MM.1S (cell line): ENCODE measurements around the gene CALCA.

Experiments used
- DNase-seq: peaks from one replicate; pipeline ENCODE4 v3.0.0-alpha.2; 2015
- H2AFZ ChIP-seq: fragments of 300-600 bp; sonication (generic); 2 replicates; pipeline ENCODE4 v1.6.0; 2016; ENCODE audit warnings: antibody characterized with exemption, low read length
- H3F3A ChIP-seq: fragments of 300-600 bp; sonication (generic); 2 replicates; pipeline ENCODE4 v1.6.1; 2016; ENCODE audit warnings: mild to moderate bottlenecking, antibody characterized with exemption, low read length, moderate library complexity, mixed read lengths; ENCODE audit not compliant: insufficient read depth
- H3K27ac ChIP-seq: fragments of 300-600 bp; sonication (generic); 2 replicates; pipeline ENCODE4 v1.5.1; 2016; ENCODE audit warnings: mild to moderate bottlenecking, low read length
- H3K27me3 ChIP-seq: fragments of 300-600 bp; sonication (generic); replicated peaks from 2 replicates; pipeline ENCODE4 v1.6.0; 2016; ENCODE audit warnings: low read length; ENCODE audit not compliant: insufficient read depth
- H3K36me3 ChIP-seq: fragments of 300-600 bp; sonication (generic); replicated peaks from 2 replicates; pipeline ENCODE4 v1.6.1; 2016; ENCODE audit warnings: mild to moderate bottlenecking, low read length, mixed read lengths; ENCODE audit not compliant: insufficient read depth
- H3K4me1 ChIP-seq: fragments of 300-600 bp; sonication (generic); 2 replicates; pipeline ENCODE4 v1.6.1; 2016; ENCODE audit warnings: low read length, mixed read lengths
- H3K4me2 ChIP-seq: fragments of 300-600 bp; sonication (generic); 2 replicates; pipeline ENCODE4 v1.6.0; 2016; ENCODE audit warnings: low read depth, low read length
- H3K4me3 ChIP-seq: fragments of 300-600 bp; sonication (generic); 2 replicates; pipeline ENCODE4 v1.5.1; 2016; ENCODE audit warnings: low read length, mixed read lengths
- H3K79me2 ChIP-seq: fragments of 300-600 bp; sonication (generic); 2 replicates; pipeline ENCODE4 v1.6.1; 2016; ENCODE audit warnings: mixed run types, low read length, mixed read lengths
- H3K9ac ChIP-seq: fragments of 300-600 bp; sonication (generic); 2 replicates; pipeline ENCODE4 v1.6.1; 2016; ENCODE audit warnings: low read length, mixed read lengths
- H3K9me2 ChIP-seq: fragments of 300-600 bp; sonication (generic); replicated peaks from 2 replicates; pipeline ENCODE4 v1.6.1; 2016; ENCODE audit warnings: mild to moderate bottlenecking, low read length, mixed read lengths; ENCODE audit not compliant: insufficient read depth
- H3K9me3 ChIP-seq: fragments of 300-600 bp; sonication (generic); replicated peaks from 2 replicates; pipeline ENCODE4 v1.6.1; 2016; ENCODE audit warnings: mild to moderate bottlenecking, low read length, mixed read lengths; ENCODE audit not compliant: insufficient read depth
- H4K20me1 ChIP-seq: fragments of 300-600 bp; sonication (generic); 2 replicates; pipeline ENCODE4 v1.6.1; 2016; ENCODE audit warnings: mild to moderate bottlenecking, low read length, moderate library complexity, mixed read lengths; ENCODE audit not compliant: insufficient read depth
- EZH2 ChIP-seq: fragments of 300-600 bp; sonication (generic); optimal IDR thresholded peaks from 2 replicates; pipeline ENCODE3; 2017; ENCODE audit warnings: low read depth, mild to moderate bottlenecking, antibody characterized with exemption, low read length, mixed read lengths
- EZH2phosphoT487 ChIP-seq: fragments of 300-600 bp; sonication (generic); IDR thresholded peaks from 2 replicates; pipeline ENCODE4 v1.6.1; 2018; ENCODE audit warnings: antibody characterized with exemption, low read length
- TF ChIP-seq, protein P1 (sequence below): fragments of 300-600 bp; sonication (generic); IDR thresholded peaks from 2 replicates; pipeline ENCODE4 v1.5.1; 2016; ENCODE audit warnings: antibody characterized with exemption, low read length, mixed read lengths

CALCA gene

DNA sequence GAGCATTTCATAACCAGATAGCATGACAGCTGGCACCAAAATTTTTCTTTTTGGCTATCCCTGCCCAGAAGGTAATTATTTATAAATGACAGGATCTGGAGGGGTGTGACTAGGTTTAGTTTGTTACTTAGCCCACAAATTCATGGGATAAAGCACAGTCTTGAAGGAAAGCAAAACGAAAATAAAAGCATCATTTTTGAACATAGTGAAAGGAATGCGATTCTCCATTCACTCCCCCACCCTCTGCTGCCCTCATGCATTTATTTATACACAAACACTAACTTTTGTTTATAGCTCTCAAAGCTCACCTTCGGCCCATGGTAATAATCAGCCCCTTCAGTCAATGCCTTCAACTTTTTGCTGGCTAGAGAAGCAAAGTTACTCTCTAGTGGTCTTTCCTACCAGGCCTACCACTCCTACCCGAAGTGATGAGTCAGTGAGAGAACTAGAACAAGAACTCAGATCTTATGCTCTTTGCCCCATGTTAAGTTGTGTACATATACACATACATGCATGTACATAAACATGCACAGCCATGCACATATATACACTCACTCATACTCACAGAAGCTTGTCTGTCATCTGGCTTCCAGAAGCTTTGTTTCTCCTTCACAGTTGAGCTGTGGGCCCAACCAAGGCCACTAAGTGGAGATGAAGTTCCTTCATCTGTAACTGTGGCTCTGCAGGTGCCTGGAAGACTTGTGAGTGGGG is 22.6 kb downstream of the CALCA start:
- Histone ChIP-seq H3K27ac (no peak overlapping the region), H3K9me3 (no peaks in the 10 kb centered on the region), H4K20me1 (no peaks in the 10 kb centered on the region), H3K4me2 (0 out of 2 replicates have a peak overlapping the region, but pooled peaks have one; percentile 4), H3K4me1 (no peaks in the 10 kb centered on the region), H3K4me3 (no peak overlapping the region), H3K79me2 (no peaks in the 10 kb centered on the region), H3K9me2 (no peaks in the 10 kb centered on the region), H2AFZ (no peak overlapping the region), H3K9ac (no peak overlapping the region), H3F3A (no peaks in the 10 kb centered on the region), H3K36me3 (no peaks in the 10 kb centered on the region), H3K27me3 (no peaks in the 10 kb centered on the region)
- TF ChIP-seq, protein P1, sequence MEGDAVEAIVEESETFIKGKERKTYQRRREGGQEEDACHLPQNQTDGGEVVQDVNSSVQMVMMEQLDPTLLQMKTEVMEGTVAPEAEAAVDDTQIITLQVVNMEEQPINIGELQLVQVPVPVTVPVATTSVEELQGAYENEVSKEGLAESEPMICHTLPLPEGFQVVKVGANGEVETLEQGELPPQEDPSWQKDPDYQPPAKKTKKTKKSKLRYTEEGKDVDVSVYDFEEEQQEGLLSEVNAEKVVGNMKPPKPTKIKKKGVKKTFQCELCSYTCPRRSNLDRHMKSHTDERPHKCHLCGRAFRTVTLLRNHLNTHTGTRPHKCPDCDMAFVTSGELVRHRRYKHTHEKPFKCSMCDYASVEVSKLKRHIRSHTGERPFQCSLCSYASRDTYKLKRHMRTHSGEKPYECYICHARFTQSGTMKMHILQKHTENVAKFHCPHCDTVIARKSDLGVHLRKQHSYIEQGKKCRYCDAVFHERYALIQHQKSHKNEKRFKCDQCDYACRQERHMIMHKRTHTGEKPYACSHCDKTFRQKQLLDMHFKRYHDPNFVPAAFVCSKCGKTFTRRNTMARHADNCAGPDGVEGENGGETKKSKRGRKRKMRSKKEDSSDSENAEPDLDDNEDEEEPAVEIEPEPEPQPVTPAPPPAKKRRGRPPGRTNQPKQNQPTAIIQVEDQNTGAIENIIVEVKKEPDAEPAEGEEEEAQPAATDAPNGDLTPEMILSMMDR: no peak
- no peak for TF ChIP-seq EZH2
- no peak for TF ChIP-seq EZH2phosphoT487
- DNase-seq: no peak

DNA sequence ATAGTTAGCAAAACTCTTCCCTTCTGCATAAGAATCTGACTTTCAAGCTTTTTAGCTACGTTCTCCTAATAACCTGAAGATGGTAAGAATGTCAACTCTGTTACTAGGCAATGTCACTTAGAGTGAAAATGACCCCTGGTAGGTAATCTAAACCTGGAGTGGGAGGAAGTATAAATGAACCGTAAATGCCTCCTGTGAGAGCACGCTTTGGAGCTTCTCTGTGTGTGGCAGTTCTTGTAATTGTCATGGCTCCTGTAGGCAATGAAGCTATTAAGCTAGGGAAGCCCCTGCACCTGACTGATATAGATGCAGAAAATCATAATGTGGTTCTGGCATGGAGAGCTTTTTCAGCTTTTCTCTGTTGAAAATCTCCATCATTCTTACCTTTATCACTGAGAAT is 29.4 kb downstream of the CALCA start:
- TF ChIP-seq EZH2phosphoT487: no peak
- no peak for TF ChIP-seq EZH2
- TF ChIP-seq, protein P1: no peak
- Histone ChIP-seq H3F3A (no peaks in the 10 kb centered on the region), H3K4me2 (no peak overlapping the region), H3K9me3 (no peaks in the 10 kb centered on the region), H3K79me2 (no peaks in the 10 kb centered on the region), H3K27ac (no peak overlapping the region), H3K4me1 (no peaks in the 10 kb centered on the region), H3K27me3 (no peaks in the 10 kb centered on the region), H3K9me2 (no peaks in the 10 kb centered on the region), H3K9ac (no peak overlapping the region), H3K4me3 (no peak overlapping the region), H2AFZ (no peak overlapping the region), H4K20me1 (no peaks in the 10 kb centered on the region), H3K36me3 (no peaks in the 10 kb centered on the region)
- no peak for DNase-seq

DNA sequence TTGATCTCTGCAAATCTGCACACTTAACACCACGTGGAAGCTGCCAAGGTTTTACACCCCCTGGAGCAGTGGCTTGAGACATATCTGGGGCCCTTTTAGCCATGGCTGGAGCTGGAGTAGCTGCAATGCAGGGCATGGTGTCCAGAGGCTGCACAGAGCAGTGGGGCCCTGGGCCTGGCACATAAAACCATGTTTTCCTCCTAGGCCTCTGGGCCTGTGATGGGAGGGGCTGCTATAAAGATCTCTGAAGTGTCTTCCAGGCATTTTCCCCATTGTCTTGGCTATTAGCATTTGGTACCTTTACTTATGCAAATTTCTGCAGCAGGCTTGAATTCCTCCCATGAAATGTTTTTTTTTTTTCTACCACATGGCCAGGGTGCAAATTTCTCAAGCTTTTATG is 33.2 kb downstream of the CALCA start:
- H3K79me2 ChIP-seq: no peaks in the 10 kb centered on the region
- no peaks in the 10 kb centered on the region for H3K27me3 ChIP-seq
- H3K9me2 ChIP-seq: no peaks in the 10 kb centered on the region
- H3K4me1 ChIP-seq: no peaks in the 10 kb centered on the region
- no peak overlapping the region for H3K4me2 ChIP-seq
- H3K4me3 ChIP-seq: no peak overlapping the region
- H3K9ac ChIP-seq: no peak overlapping the region
- TF ChIP-seq EZH2 (no peak), EZH2phosphoT487 (no peak)
- TF ChIP-seq, protein P1: no peak
- no peaks in the 10 kb centered on the region for H3K36me3 ChIP-seq
- no peak overlapping the region for H3K27ac ChIP-seq
- H2AFZ ChIP-seq: no peak overlapping the region
- H4K20me1 ChIP-seq: no peaks in the 10 kb centered on the region
- H3F3A ChIP-seq: no peaks in the 10 kb centered on the region
- no peaks in the 10 kb centered on the region for H3K9me3 ChIP-seq
- no peak for DNase-seq
